ENCODE data around the gene CREB1.

CREB1 gene

DNA sequence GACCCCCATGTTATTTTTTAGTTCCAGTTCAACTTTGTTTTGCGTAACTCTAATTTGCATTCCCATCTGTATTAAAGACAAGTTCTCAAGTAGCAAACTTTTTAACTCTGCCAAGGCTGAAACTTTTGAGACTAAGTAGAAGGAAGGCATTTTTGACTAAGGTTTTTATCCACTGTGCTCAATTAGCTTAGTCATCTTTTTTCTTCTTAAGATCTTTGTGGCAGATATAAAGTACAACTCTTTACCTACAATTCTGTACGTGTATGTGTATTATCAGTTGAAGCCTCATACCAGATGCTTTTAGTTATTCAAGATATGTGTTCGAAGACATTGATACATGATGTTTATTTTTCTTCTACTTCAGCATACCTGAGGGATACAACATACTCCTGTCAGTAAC is 41.6 kb downstream of the CREB1 start:
- TF ChIP-seq, protein P1, sequence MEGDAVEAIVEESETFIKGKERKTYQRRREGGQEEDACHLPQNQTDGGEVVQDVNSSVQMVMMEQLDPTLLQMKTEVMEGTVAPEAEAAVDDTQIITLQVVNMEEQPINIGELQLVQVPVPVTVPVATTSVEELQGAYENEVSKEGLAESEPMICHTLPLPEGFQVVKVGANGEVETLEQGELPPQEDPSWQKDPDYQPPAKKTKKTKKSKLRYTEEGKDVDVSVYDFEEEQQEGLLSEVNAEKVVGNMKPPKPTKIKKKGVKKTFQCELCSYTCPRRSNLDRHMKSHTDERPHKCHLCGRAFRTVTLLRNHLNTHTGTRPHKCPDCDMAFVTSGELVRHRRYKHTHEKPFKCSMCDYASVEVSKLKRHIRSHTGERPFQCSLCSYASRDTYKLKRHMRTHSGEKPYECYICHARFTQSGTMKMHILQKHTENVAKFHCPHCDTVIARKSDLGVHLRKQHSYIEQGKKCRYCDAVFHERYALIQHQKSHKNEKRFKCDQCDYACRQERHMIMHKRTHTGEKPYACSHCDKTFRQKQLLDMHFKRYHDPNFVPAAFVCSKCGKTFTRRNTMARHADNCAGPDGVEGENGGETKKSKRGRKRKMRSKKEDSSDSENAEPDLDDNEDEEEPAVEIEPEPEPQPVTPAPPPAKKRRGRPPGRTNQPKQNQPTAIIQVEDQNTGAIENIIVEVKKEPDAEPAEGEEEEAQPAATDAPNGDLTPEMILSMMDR (conservative IDR thresholded peaks at IDR 0.05): no peak
- H3K27ac ChIP-seq: no peak overlapping the region

- H3K27ac ChIP-seq: no peak overlapping the region
- TF ChIP-seq, protein P1 (conservative IDR thresholded peaks at IDR 0.05): no peak
Observed at GRCh38 chr2:207584952-207585351, 55.2 kb downstream of the CREB1 start.

GRCh38 chr2:207587305-207587704 is 57.5 kb downstream of the CREB1 start:
- H3K27ac ChIP-seq: no peak overlapping the region
- TF ChIP-seq, protein P1 (conservative IDR thresholded peaks at IDR 0.05): no peak

DNA sequence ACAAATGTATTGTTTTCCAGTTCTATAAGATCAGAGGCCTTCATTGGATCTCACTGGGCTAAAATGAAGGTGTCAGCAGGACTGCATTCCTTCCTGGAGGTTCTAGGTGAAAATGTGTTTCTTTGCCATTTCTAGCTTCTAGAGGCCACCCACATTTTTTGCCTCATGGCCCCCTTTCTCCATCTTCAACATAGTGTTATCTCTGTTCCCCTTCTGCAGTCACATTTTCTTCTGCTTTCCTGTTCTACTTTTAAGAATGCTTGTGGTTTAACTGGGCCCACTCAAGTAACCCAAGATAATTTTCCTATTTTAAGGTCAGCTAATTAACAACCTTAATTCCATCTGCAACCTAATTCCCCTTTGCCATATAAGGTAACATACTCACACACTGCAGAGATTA is 59.4 kb downstream of the CREB1 start:
- H3K27ac ChIP-seq: no peak overlapping the region
- TF ChIP-seq, protein P1 (conservative IDR thresholded peaks at IDR 0.05): no peak

GRCh38 chr2:207593277-207593676 is 63.5 kb downstream of the CREB1 start:
- TF ChIP-seq, protein P1 (conservative IDR thresholded peaks at IDR 0.05): no peak
- no peak overlapping the region for H3K27ac ChIP-seq

GRCh38 chr2:207594264-207594663 is 64.5 kb downstream of the CREB1 start:
- H3K27ac ChIP-seq: no peak overlapping the region
- TF ChIP-seq, protein P1 (conservative IDR thresholded peaks at IDR 0.05): no peak

DNA sequence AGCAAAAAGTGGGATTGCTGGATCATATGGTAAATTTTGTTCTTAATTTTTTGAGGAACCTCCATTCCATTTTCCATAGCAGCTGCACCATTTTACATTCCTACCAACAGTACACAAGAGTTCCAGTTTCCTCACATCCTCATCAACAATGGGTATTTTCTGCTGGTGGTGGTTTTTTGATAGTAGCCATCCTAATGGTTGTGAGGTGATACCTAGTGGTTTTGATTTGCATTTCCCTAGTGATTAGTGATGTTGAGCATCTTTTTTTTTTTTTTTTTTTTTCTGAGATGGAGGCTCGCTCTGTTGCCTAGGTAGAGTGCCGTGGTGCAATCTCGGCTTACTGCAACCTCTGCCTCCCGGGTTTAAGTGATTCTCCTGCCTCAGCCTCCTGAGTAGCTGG is 65.0 kb downstream of the CREB1 start:
- TF ChIP-seq, protein P1 (conservative IDR thresholded peaks at IDR 0.05): no peak
- no peak overlapping the region for H3K27ac ChIP-seq

GRCh38 chr2:207599636-207600035 is 69.9 kb downstream of the CREB1 start:
- no peak overlapping the region for H3K27ac ChIP-seq
- TF ChIP-seq, protein P1 (conservative IDR thresholded peaks at IDR 0.05): no peak

All from VCaP (cell line).